MM.1S (cell line): ENCODE results near the gene DGCR8.

Experiments used
- CTCF ChIP-seq: fragments of 300-600 bp; sonication (generic); IDR thresholded peaks from 2 replicates; pipeline ENCODE4 v1.5.1; 2016; ENCODE audit warnings: antibody characterized with exemption, low read length, mixed read lengths
- EZH2phosphoT487 ChIP-seq: fragments of 300-600 bp; sonication (generic); IDR thresholded peaks from 2 replicates; pipeline ENCODE4 v1.6.1; 2018; ENCODE audit warnings: antibody characterized with exemption, low read length

- no peak for TF ChIP-seq CTCF
- no peak for TF ChIP-seq EZH2phosphoT487
These were observed 47.4 kb downstream of the DGCR8 start for GRCh38 chr22:20127318-20127868.
